Activated T-cell treated with anti-CD3 and anti-CD28 coated beads, Interleukin-2, amount 50 U/mL, for 24 hours (primary cell): ENCODE measurements around the gene SLC26A1.

Experiments used
- DNase-seq: peaks from one replicate; pipeline ENCODE4 v3.0.0-alpha.2; 2020
- H3K27ac Mint-ChIP-seq: 2 replicates; pipeline ENCODE4 v1.8.0; 2020; ENCODE audit warnings: mild to moderate bottlenecking, mixed read lengths
- H3K27me3 Mint-ChIP-seq: 2 replicates; pipeline ENCODE4 v1.8.0; 2020; ENCODE audit warnings: mixed read lengths
- H3K36me3 Mint-ChIP-seq: 2 replicates; pipeline ENCODE4 v1.8.0; 2020; ENCODE audit warnings: low read depth, mixed read lengths
- H3K4me1 Mint-ChIP-seq: 2 replicates; pipeline ENCODE4 v1.8.0; 2020; ENCODE audit warnings: low read depth, mixed read lengths
- H3K4me3 Mint-ChIP-seq: 2 replicates; pipeline ENCODE4 v1.8.0; 2020; ENCODE audit warnings: mild to moderate bottlenecking, moderate library complexity, mixed read lengths
- H3K9me3 Mint-ChIP-seq: 2 replicates; pipeline ENCODE4 v1.8.0; 2020; ENCODE audit warnings: mixed read lengths

SLC26A1 gene

GRCh38 chr4:956531-957230 is 36.5 kb downstream of the SLC26A1 start:
- no peak overlapping the region for H3K27ac Mint-ChIP-seq
- no peak overlapping the region for H3K4me3 Mint-ChIP-seq
- no peak for DNase-seq
- no peaks in the 10 kb centered on the region for H3K9me3 Mint-ChIP-seq
- H3K36me3 Mint-ChIP-seq, result peaks cover 55% of the 10 kb centered on the region
- no peaks in the 10 kb centered on the region for H3K4me1 Mint-ChIP-seq
- H3K27me3 Mint-ChIP-seq, result no peaks in the 10 kb centered on the region

- no peaks in the 10 kb centered on the region for H3K4me1 Mint-ChIP-seq
- no peak overlapping the region for H3K4me3 Mint-ChIP-seq
- no peaks in the 10 kb centered on the region for H3K27me3 Mint-ChIP-seq
- DNase-seq, result no peak
- no peak overlapping the region for H3K27ac Mint-ChIP-seq
- peaks cover 54% of the 10 kb centered on the region for H3K36me3 Mint-ChIP-seq
- no peaks in the 10 kb centered on the region for H3K9me3 Mint-ChIP-seq
Measured at GRCh38 chr4:955931-956381, 37.2 kb downstream of the SLC26A1 start.

DNA sequence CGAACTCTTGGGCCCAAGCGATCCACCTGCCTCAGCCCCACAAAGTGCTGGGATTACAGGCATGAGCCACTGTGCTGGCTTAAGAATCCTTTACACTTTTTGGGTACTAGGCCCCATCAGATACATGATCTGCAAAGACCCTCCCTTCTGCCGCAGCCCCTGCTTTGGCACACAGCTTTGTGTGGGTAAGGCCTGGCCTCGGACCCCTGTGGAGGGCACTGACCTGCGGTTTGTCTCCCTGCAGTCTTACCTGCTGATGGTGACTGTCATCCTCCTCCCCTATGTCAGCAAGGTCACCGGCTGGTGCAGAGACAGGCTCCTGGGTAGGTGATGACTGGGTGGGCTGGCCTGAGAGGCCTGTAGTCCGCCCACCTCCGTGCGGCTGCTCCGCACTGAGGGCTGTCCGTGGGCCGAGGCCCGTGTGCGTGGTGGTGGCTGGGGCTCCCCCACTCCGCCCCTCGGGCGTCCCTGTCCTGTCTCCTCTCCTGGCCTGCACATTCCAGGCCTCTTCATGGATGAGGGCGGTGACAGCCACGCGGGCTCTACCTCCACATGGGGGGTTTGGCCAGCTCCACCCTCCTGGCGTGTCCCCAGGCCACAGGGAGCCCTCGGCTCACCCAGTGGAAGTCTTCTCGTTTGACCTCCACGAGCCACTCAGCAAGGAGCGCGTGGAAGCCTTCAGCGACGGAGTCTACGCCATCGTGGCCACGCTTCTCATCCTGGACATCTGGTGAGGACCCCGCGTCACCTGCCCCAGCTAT is 37.9 kb downstream of the SLC26A1 start:
- H3K27me3 Mint-ChIP-seq, result no peaks in the 10 kb centered on the region
- no peak overlapping the region for H3K27ac Mint-ChIP-seq
- DNase-seq, result no peak
- peaks cover 54% of the 10 kb centered on the region for H3K36me3 Mint-ChIP-seq
- no peaks in the 10 kb centered on the region for H3K4me1 Mint-ChIP-seq
- H3K9me3 Mint-ChIP-seq, result no peaks in the 10 kb centered on the region
- H3K4me3 Mint-ChIP-seq, result no peak overlapping the region

DNA sequence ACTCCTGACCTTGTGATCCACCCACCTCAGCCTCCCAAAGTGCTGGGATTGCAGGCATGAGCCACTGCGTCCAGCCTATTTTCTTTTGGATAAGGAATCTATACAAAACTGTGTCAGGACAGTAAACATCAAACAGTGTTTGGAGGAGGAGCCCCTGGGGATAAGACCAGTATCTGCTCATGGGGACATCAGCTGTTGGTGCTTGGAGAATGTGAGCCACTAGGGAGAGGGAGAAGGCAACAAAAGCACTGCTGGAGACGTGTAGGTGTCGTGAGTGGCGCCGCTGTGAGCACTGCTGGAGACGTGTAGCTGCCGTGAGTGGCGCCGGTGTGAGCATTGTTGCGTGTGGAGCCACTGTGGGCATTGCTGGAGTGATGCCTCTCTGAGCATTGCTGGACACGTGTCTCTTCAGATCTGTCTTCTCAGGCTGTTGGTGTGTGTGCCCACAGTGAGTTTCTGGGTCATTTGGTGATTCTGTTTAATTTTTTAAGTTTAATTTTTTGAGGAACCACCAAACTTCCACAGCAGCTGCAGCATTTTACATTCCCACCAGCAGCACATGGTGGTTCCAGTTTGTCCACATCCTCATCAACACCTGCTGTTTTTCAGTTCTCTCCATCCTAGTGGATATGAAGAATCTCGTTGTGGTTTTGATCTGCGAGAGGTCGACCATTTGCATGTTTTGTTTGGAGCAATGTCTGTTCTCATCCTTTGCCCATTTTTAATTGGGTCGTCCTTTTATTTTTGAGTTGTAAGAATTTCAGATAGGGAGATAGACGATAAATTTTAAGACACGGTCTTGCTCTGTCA is 38.8 kb downstream of the SLC26A1 start:
- no peaks in the 10 kb centered on the region for H3K4me1 Mint-ChIP-seq
- no peaks in the 10 kb centered on the region for H3K9me3 Mint-ChIP-seq

DNA sequence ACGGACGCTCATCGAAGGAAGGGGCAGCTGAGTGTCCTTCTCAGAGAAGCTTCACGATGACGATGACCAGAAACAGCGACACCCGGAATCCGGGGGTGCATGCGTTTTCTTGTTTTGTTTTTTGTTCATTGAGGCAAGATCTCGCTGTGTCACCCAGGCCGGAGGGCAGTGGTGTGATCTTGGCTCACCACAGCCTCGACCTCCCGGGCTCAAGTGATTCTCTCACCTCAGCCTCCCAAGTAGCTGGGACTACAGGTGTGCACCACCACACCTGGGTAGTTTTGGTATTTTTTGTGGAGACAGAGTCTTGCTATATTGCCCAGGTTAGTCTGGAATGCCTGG is 39.7 kb downstream of the SLC26A1 start:
- Mint-ChIP-seq H3K4me1 (no peaks in the 10 kb centered on the region), H3K27ac (no peak overlapping the region), H3K36me3 (peaks cover 39% of the 10 kb centered on the region), H3K9me3 (no peaks in the 10 kb centered on the region), H3K4me3 (no peak overlapping the region), H3K27me3 (no peaks in the 10 kb centered on the region)
- peak; percentile 25 for DNase-seq

More for the DNA sequence above, 38.8 kb downstream of the SLC26A1 start:
- H3K4me3 Mint-ChIP-seq, result no peak overlapping the region
- H3K27ac Mint-ChIP-seq, result no peak overlapping the region
- DNase-seq, result peak; percentile 11
- H3K36me3 Mint-ChIP-seq, result peaks cover 47% of the 10 kb centered on the region
- H3K27me3 Mint-ChIP-seq, result no peaks in the 10 kb centered on the region

- no peaks in the 10 kb centered on the region for H3K4me1 Mint-ChIP-seq
- H3K9me3 Mint-ChIP-seq, result no peaks in the 10 kb centered on the region
- H3K36me3 Mint-ChIP-seq, result peaks cover 35% of the 10 kb centered on the region
- DNase-seq, result peak; percentile 16
- H3K27ac Mint-ChIP-seq, result no peak overlapping the region
- H3K27me3 Mint-ChIP-seq, result no peaks in the 10 kb centered on the region
- no peak overlapping the region for H3K4me3 Mint-ChIP-seq
Measured at GRCh38 chr4:952881-953573, 40.2 kb downstream of the SLC26A1 start.

GRCh38 chr4:951594-952468 is 41.4 kb downstream of the SLC26A1 start:
- Mint-ChIP-seq H3K9me3 (no peaks in the 10 kb centered on the region), H3K27ac (no peak overlapping the region), H3K4me1 (no peaks in the 10 kb centered on the region), H3K4me3 (no peak overlapping the region), H3K27me3 (no peaks in the 10 kb centered on the region), H3K36me3 (peaks cover 26% of the 10 kb centered on the region)
- peak; percentile 16 for DNase-seq

- no peak overlapping the region for H3K4me3 Mint-ChIP-seq
- no peak overlapping the region for H3K27ac Mint-ChIP-seq
- no peaks in the 10 kb centered on the region for H3K4me1 Mint-ChIP-seq
- no peaks in the 10 kb centered on the region for H3K27me3 Mint-ChIP-seq
- H3K9me3 Mint-ChIP-seq, result no peaks in the 10 kb centered on the region
- peaks cover 22% of the 10 kb centered on the region for H3K36me3 Mint-ChIP-seq
- peak; percentile 9 for DNase-seq
Measured at GRCh38 chr4:951186-951585, 42.0 kb downstream of the SLC26A1 start.

GRCh38 chr4:950136-951020 is 42.8 kb downstream of the SLC26A1 start:
- Mint-ChIP-seq H3K4me3 (no peak overlapping the region), H3K4me1 (no peaks in the 10 kb centered on the region), H3K9me3 (no peaks in the 10 kb centered on the region), H3K36me3 (peaks cover 22% of the 10 kb centered on the region), H3K27me3 (no peaks in the 10 kb centered on the region), H3K27ac (no peak overlapping the region)
- peak; percentile 23 for DNase-seq

- H3K4me1 Mint-ChIP-seq, result no peaks in the 10 kb centered on the region
- H3K36me3 Mint-ChIP-seq, result peaks cover 19% of the 10 kb centered on the region
- H3K27ac Mint-ChIP-seq, result no peak overlapping the region
- H3K27me3 Mint-ChIP-seq, result no peaks in the 10 kb centered on the region
- H3K4me3 Mint-ChIP-seq, result no peak overlapping the region
- DNase-seq, result peak; percentile 6
- H3K9me3 Mint-ChIP-seq, result no peaks in the 10 kb centered on the region
Measured at GRCh38 chr4:949656-950055, 43.5 kb downstream of the SLC26A1 start.

- H3K4me3 Mint-ChIP-seq, result no peak overlapping the region
- H3K9me3 Mint-ChIP-seq, result no peaks in the 10 kb centered on the region
- no peaks in the 10 kb centered on the region for H3K27me3 Mint-ChIP-seq
- H3K27ac Mint-ChIP-seq, result no peak overlapping the region
- DNase-seq, result peak; percentile 19
- H3K4me1 Mint-ChIP-seq, result no peaks in the 10 kb centered on the region
- H3K36me3 Mint-ChIP-seq, result peaks cover 13% of the 10 kb centered on the region
Measured at GRCh38 chr4:948936-949300, 44.3 kb downstream of the SLC26A1 start.

DNA sequence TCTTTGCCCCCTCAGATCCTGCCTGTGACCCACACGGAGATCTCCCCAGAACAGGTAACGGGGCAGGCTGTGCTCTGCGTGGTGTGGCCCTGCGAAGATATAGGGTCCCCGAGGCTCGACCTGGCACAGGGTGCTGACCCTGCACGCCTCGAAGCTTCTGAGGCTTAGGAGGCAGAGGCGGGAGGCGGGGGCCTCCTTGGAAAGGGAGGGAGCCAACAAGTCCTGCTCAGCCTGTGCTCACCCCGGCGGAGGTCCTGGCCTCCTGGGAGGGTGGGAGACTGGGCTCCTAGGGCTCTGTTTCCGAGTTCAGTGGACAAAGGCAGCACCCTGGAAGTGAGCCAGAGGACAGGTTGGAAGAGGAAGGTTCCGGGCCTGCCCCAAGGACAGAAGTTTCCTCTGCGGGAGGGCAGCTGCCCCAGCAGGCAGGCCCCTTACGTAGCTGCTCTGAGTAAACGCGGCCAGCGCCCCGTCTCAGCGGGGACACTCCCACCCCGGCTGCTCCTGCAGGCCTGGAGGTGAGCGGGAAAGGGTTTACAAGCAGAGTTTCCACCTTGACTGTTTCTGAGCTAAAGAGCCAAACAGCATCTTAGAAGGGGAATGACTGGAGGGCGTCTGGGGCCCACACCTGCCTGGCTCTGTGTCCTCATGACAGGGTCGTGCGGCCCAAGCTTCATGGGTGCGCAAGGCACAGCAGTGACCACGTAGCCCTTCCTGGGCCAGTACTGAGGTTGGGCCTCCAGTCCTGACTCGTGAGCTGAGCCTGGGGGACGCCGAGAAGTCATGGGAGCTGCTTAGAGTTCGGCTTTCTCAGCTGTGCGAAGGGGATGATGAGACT is 44.9 kb downstream of the SLC26A1 start:
- Mint-ChIP-seq H3K27ac (no peak overlapping the region), H3K36me3 (peaks cover 9% of the 10 kb centered on the region), H3K9me3 (no peaks in the 10 kb centered on the region), H3K4me1 (no peaks in the 10 kb centered on the region), H3K27me3 (no peaks in the 10 kb centered on the region), H3K4me3 (no peak overlapping the region)
- DNase-seq, result peak; percentile 11
